B cell (primary cell): ENCODE measurements around the gene SUCLG2. TPM values are rescaled to one million over a fixed set of nuclear protein-coding genes. Genes with fewer than 3 reads are reported as not detected.

Experiments
- ATAC-seq: fragments of 200-7000 bp; cut with Tn5 transposase; one replicate; pipeline ENCODE4 v1.10.0; 2021; ENCODE audit warnings: low read depth, mild to moderate bottlenecking, moderate number of reproducible peaks, moderate library complexity
- CTCF ChIA-PET: fragments of 350-600 bp; sonication (Branson Sonifier 250); formaldehyde crosslinking; loops from one replicate; lab custom pipeline; 2021; ENCODE audit warnings: antibody characterized with exemption, inconsistent platforms; lab: Charles Lee
- POLR2A ChIA-PET: fragments of 350-600 bp; sonication (Branson Sonifier 250); formaldehyde crosslinking; loops from one replicate; lab custom pipeline; 2021; ENCODE audit warnings: antibody characterized with exemption; lab: Charles Lee
- DNase-seq: peaks from one replicate; pipeline ENCODE4 v3.0.0; 2013
- H2AFZ ChIP-seq: 2 replicates; pipeline ENCODE4 v1.6.1; 2012; ENCODE audit warnings: mild to moderate bottlenecking, low read depth, low read length; ENCODE audit not compliant: insufficient read depth, poor library complexity, severe bottlenecking
- H3K27ac ChIP-seq, 2 donors: 1 replicate in 1 of 2; 2 replicates in 1 of 2; pipeline ENCODE4 v1.5.1; 2012 to 2013; ENCODE audit warnings: low read length in 2 of 2, mild to moderate bottlenecking in 2 of 2, moderate library complexity in 1 of 2
- H3K27me3 ChIP-seq, 4 experiments: fragments of 200-600 bp in 1 of 4; sonication (generic) in 1 of 4; replicated peaks in 1 of 4; 1 replicate in 2 of 4; 2 replicates in 2 of 4; pipeline versions ENCODE4 v1.6.1 to v1.7.0; 2013 to 2016; ENCODE audit warnings: low read length in 3 of 4, mild to moderate bottlenecking in 2 of 4, mixed read lengths in 1 of 4, moderate library complexity in 1 of 4; ENCODE audit not compliant: insufficient read depth in 4 of 4, control insufficient read depth in 3 of 4; ENCODE audit errors: control extremely low read depth in 1 of 4
- H3K36me3 ChIP-seq, 2 experiments: replicated peaks in 1 of 2; 1 replicate in 1 of 2; 2 replicates in 1 of 2; pipeline versions ENCODE4 v1.6.1 to v1.7.1; 2013; ENCODE audit warnings: low read length in 1 of 2; ENCODE audit not compliant: insufficient read depth in 2 of 2, control insufficient read depth in 1 of 2; ENCODE audit errors: control extremely low read depth in 1 of 2, extremely low read depth in 1 of 2
- H3K4me1 ChIP-seq, 2 donors: fragments of 200-600 bp in 1 of 2; sonication (generic) in 1 of 2; 1 replicate in 1 of 2; 2 replicates in 1 of 2; pipeline versions ENCODE4 v1.5.1 to v1.6.1; 2013 to 2017; ENCODE audit warnings: low read length in 2 of 2; ENCODE audit not compliant: control insufficient read depth in 2 of 2, insufficient read depth in 2 of 2
- H3K4me2 ChIP-seq: replicated peaks from 2 replicates; pipeline ENCODE3; 2012; ENCODE audit warnings: mild to moderate bottlenecking, low read depth, low read length; ENCODE audit not compliant: poor library complexity, severe bottlenecking
- H3K4me3 ChIP-seq, 5 experiments: fragments of 200-600 bp in 1 of 5; sonication (generic) in 1 of 5; 1 replicate in 3 of 5; 2 replicates in 2 of 5; pipeline versions ENCODE4 v1.5.1 to v1.7.0; 2011 to 2016; ENCODE audit warnings: low read length in 4 of 5, mild to moderate bottlenecking in 4 of 5, low read depth in 2 of 5, control low read depth in 1 of 5, moderate library complexity in 1 of 5; ENCODE audit not compliant: insufficient read depth in 1 of 5; ENCODE audit errors: control extremely low read depth in 1 of 5, extremely low read depth in 1 of 5
- H3K79me2 ChIP-seq: fragments of 200-600 bp; sonication (generic); one replicate; pipeline ENCODE4 v1.6.0; 2016; ENCODE audit warnings: low read length; ENCODE audit not compliant: control insufficient read depth, insufficient read depth
- H3K9ac ChIP-seq: fragments of 200-600 bp; sonication (generic); 2 replicates; pipeline ENCODE4 v1.6.1; 2017; ENCODE audit warnings: mild to moderate bottlenecking, low read length, moderate library complexity
- H3K9me3 ChIP-seq, 3 donors: one replicate each; pipeline versions ENCODE4 v1.6.1 to v1.7.1; 2013; ENCODE audit warnings: low read length in 2 of 3; ENCODE audit not compliant: control insufficient read depth in 2 of 3, insufficient read depth in 1 of 3; ENCODE audit errors: control extremely low read depth in 1 of 3
- H4K20me1 ChIP-seq: 2 replicates; pipeline ENCODE4 v1.6.0; 2012; ENCODE audit warnings: mild to moderate bottlenecking, low read length; ENCODE audit not compliant: insufficient read depth, control insufficient read depth, poor library complexity, severe bottlenecking
- H3K27ac Mint-ChIP-seq: one replicate; pipeline ENCODE4 v1.8.0; 2021; ENCODE audit warnings: mixed read lengths
- H3K27me3 Mint-ChIP-seq: one replicate; pipeline ENCODE4 v1.8.0; 2021; ENCODE audit warnings: mixed read lengths
- H3K4me1 Mint-ChIP-seq: one replicate; pipeline ENCODE4 v1.8.0; 2021; ENCODE audit warnings: mixed read lengths
- H3K4me3 Mint-ChIP-seq: one replicate; pipeline ENCODE4 v1.8.0; 2021; ENCODE audit warnings: mixed read lengths
- H3K9me3 Mint-ChIP-seq: one replicate; pipeline ENCODE4 v1.8.0; 2022; ENCODE audit warnings: mixed read lengths; ENCODE audit not compliant: insufficient read depth
- EZH2 ChIP-seq: IDR thresholded peaks from 2 replicates; pipeline ENCODE4 v1.6.1; 2012; ENCODE audit warnings: borderline replicate concordance, low read depth, mild to moderate bottlenecking, moderate library complexity, low read length; ENCODE audit not compliant: insufficient read depth, poor library complexity, severe bottlenecking
- WGBS: methylation state at CpG from one replicate; pipeline ENCODE4 v1.1.5; 2013; ENCODE audit warnings: missing lambda C conversion rate; ENCODE audit not compliant: insufficient coverage; 5-methylcytosine and 5-hydroxymethylcytosine counted together
- intact Hi-C: fragments of 100-400 bp; cut with micrococcal nuclease; formaldehyde crosslinking; loops from one replicate; pipeline ENCODE4 v1.10.0; 2022
- polyA plus RNA-seq: library from polyadenylated mRNA; depleted of rRNA; stranded (reverse); fragments of >200 nt; gene quantifications from 2 replicates; pipeline ENCODE4 v1.2.3, GENCODE V29; 2012
- total RNA-seq, 2 donors: library from RNA; stranded (reverse); fragments of 120-200 nt in 1 of 2; gene quantifications; 1 replicate in 1 of 2; 2 replicates in 1 of 2; pipeline versions ENCODE4 v1.2.3 to v1.2.4, GENCODE V29; 2013 to 2022
- TF ChIP-seq, protein P1 (sequence below): fragments of 200-600 bp; IDR thresholded peaks from one replicate; pipeline ENCODE4 v1.8.0; 2022; ENCODE audit warnings: antibody characterized with exemption, mild to moderate bottlenecking

The SUCLG2 gene
- total and polyA plus RNA-seq, 2 donors (not counting 1 experiment from before 2014, with no cell fraction given): 9.1 to 35.8 TPM

DNA sequence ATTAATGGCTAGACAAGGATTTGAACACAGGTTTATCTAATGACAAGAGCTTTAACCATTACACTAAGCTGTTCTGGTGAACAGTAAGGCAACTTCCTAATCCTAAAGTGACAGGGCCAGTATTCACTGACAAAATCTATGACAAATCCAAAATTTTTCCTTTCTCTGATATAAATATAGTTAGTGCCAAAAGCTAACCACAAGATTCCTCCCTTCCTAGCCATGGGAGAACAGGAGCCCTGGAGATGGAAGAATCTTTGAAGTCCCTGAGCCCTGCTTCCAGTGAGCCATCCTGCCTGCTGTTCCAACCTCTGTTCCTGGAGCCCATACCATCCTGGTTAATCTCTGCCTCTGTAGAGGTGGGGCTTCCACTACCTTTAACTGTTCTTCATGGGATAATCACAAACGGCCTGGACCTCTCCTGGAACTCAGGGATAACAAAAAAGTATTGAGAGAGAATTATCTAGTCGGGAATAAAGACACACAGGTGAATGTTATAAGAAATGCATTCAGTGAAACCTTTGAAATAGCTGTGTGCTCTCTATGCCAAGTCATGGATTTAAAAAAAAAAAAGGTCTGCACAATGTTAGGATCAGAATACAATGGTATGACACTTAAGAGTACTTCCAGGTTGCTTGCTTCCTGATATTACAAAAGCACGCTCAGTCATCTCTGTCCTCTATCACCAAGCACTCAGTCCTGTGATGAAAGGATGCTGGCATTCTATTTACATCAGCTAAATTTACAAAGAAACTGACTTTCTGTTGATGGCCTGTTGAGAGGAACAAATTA is 235.8 kb downstream of the SUCLG2 start:
- H3K36me3 ChIP-seq: peaks cover 2 to 21% of the 10 kb centered on the region in 2 experiments
- Mint-ChIP-seq H3K4me1 (no peaks in the 10 kb centered on the region), H3K27me3 (no peaks in the 10 kb centered on the region), H3K27ac (no peak overlapping the region), H3K4me3 (no peak overlapping the region), H3K9me3 (peaks cover 2% of the 10 kb centered on the region)
- no peak for DNase-seq
- no peaks in the 10 kb centered on the region for H3K27me3 ChIP-seq
- intact Hi-C loops: no loop called here
- no peaks in the 10 kb centered on the region for H3K79me2 ChIP-seq
- H4K20me1 ChIP-seq: no peaks in the 10 kb centered on the region
- no peak for ATAC-seq
- CTCF ChIA-PET: no interaction called here
- POLR2A ChIA-PET: no interaction called here
- WGBS: 100% methylated on average over 1 of the region's 3 CpGs
- no peak overlapping the region for H3K9ac ChIP-seq
- no peak overlapping the region for H3K4me2 ChIP-seq
- H3K9me3 ChIP-seq: peaks cover 0 to 13% (median 4%) of the 10 kb centered on the region in 3 donors
- no peak overlapping the region for H3K27ac ChIP-seq
- TF ChIP-seq, protein P1, sequence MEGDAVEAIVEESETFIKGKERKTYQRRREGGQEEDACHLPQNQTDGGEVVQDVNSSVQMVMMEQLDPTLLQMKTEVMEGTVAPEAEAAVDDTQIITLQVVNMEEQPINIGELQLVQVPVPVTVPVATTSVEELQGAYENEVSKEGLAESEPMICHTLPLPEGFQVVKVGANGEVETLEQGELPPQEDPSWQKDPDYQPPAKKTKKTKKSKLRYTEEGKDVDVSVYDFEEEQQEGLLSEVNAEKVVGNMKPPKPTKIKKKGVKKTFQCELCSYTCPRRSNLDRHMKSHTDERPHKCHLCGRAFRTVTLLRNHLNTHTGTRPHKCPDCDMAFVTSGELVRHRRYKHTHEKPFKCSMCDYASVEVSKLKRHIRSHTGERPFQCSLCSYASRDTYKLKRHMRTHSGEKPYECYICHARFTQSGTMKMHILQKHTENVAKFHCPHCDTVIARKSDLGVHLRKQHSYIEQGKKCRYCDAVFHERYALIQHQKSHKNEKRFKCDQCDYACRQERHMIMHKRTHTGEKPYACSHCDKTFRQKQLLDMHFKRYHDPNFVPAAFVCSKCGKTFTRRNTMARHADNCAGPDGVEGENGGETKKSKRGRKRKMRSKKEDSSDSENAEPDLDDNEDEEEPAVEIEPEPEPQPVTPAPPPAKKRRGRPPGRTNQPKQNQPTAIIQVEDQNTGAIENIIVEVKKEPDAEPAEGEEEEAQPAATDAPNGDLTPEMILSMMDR: no peak
- TF ChIP-seq EZH2: no peak
- H3K4me1 ChIP-seq: no peaks in the 10 kb centered on the region
- H2AFZ ChIP-seq: no peak overlapping the region
- H3K4me3 ChIP-seq: no peak overlapping the region

DNA sequence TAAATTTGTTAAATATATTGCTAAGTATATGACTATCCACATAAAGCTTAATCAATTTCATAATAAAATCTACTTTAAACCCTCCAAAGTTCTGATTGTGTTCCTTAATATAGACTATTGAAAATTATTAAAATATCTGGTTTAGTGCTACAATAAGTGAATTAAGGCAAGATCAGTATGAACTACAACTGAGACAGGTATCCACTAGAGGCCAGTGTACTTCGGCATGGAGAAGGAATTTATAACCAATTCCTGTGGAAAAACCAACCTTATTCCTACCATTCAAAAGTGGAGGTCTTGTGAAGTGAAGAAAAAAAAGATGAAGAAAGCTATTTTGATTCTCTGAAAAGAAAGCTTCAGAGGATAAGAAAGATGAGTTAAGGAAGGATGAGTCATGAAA is 237.7 kb downstream of the SUCLG2 start:
- CTCF ChIA-PET: no interaction called here
- WGBS: no CpG with 5 or more reads among the region's 1 CpG
- peaks cover 0 to 13% (median 4%) of the 10 kb centered on the region in 3 donors for H3K9me3 ChIP-seq
- no peak for DNase-seq
- H3K4me1 ChIP-seq: no peaks in the 10 kb centered on the region
- H3K27ac ChIP-seq: no peak overlapping the region
- H3K79me2 ChIP-seq: no peaks in the 10 kb centered on the region
- H3K4me3 ChIP-seq: no peak overlapping the region
- no peak for ATAC-seq
- Mint-ChIP-seq H3K4me3 (no peak overlapping the region), H3K27ac (no peak overlapping the region), H3K9me3 (peaks cover 2% of the 10 kb centered on the region), H3K27me3 (no peaks in the 10 kb centered on the region), H3K4me1 (no peaks in the 10 kb centered on the region)
- H3K4me2 ChIP-seq: no peak overlapping the region
- peaks cover 2 to 24% of the 10 kb centered on the region in 2 experiments for H3K36me3 ChIP-seq
- TF ChIP-seq, protein P1: no peak
- TF ChIP-seq EZH2: no peak
- H2AFZ ChIP-seq: no peak overlapping the region
- intact Hi-C loops: no loop called here
- no peaks in the 10 kb centered on the region for H3K27me3 ChIP-seq
- H4K20me1 ChIP-seq: no peaks in the 10 kb centered on the region
- POLR2A ChIA-PET: no interaction called here
- no peak overlapping the region for H3K9ac ChIP-seq
